Stimulated activated CD4-positive, alpha-beta T cell treated with anti-CD3 and anti-CD28 coated beads, Interleukin-12 subunit alpha, Interleukin-12 subunit beta, amount 100 ng/mL, for 4 hours (primary cell): ENCODE data around the gene TNIK.

Source experiments
- DNase-seq: peaks from one replicate; pipeline ENCODE4 v3.0.0-alpha.2; 2020

TNIK gene

DNA sequence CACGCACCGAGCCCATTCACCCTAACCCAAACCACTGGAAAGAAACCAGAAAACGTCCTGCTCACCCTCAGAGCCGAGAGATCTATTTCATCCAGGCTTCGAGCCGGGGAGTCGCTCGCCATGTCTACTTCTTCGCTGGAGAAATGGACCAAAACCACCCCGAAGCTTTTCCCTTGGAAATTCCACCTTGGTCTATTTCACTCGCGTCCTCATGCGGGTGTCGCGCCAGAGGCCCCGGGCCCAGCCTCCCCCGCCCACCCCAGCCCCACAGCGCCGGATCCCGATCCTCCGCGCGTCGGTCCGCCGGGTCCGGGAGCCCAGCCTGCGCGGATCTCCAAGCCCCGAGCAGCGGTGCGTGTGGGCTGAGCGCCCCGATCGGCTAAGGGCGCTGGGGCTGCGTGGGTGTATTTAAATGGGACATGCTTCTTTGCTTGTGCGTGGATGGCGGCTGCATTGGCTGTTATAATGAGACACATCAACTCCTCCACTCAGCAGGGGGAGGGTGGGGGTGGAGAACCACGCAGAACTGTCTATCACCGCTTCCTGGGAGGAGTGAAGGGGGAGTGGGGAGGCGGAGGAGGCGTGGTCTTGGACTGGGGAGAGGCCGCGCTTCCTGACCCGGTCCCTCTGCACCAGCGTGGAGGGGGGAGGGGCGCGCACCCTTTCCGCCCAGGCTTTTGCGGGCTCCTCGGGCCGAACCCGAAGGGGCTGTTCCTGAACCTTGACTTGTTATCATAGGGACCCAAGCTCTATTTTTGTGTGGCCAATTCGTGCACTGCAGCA lies at the start of gene TNIK:
TSS of gene TNIK (minus strand) at position 464 of the 783 bp plus-strand sequence. CDS start at position 122, 342 bp downstream.
- DNase-seq: peak; percentile 87

DNA sequence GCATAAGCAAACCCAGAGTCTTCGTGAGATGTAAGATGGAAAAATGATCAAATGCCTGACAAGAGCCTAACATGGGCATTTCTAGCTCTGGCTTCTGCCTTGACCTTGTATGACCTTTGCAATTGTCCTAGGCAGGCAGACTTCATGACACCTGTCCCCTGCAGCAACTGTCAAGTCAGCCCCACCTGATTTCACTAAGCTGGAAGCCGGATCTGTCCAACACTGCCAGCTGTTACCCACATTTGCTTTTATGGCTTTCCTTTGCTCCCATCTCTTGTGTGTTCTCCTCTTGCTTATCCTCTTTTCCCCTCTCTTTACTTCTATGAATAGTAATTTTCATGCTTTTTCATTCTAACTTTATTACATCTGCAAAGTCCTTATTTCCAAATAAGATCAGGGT lies 48.5 kb upstream of the TNIK start:
- no peak for DNase-seq

DNA sequence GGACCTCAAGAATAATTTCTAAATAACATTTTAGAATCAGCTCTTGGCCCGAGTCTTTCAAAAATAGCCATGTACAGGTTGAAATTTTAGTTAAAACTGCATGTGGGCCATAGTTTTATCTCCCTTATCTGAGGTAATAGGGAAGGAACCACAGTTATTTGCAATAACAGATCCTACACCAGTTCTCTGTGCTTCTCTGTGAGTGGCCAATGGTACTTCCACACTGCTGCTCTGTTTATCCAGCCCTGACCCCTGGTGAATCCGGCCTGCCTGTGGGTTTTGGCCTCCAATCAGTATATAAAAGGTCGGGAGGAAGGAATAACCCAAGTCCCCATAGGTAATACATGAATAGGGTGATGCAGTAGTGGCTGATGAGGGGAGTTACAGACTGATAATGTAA lies 48.0 kb upstream of the TNIK start:
- DNase-seq: no peak

DNA sequence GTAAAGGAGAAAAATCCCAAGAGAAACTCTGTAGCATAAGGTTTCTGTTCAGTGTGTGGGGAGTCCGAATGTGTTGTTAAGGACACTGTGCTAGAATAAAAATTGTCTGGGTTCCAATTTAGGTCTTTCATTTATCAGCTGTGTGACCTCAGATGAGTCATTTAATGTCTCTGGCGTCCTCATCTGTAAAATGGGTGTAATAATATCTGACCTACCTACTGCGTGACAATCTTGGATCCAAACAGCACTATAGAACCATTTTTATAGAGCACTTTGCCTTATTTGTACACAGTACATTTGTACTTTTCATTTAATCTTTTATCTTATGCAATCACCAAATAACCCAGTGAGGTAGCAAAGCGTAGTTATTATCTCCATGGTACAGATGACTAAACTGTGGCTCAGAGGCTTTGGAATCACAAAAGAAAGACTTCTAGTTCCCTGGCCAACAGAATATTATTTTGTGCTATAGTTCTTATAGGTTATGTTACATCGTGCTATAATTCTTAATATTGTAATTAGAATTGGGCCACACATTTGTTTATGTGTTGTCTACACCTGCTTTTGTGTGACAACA lies 46.6 kb upstream of the TNIK start:
- DNase-seq: no peak

DNA sequence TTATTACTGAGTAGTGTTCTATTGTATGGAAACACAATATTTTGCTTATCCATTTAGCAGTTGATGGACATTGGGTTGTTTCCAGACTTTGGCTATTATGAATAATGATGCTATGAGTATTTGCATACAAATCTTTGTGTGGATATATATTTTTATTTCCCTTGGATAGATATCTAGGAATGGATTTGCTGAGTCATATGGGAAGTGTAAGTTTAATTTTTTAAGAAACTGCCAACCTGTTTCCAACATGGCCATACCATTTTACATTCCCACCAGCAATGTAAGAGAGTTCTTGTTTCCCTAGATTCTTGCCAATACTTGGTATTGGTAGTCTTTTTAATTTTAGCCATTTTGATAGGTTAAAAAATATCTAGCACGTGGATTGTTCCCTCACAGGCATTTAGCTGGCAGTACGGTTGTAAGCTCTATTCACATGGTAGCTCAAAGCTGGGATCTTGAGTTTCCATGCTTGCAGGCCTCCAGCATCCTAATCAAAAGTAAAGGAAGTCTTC lies 45.7 kb upstream of the TNIK start:
- no peak for DNase-seq

DNA sequence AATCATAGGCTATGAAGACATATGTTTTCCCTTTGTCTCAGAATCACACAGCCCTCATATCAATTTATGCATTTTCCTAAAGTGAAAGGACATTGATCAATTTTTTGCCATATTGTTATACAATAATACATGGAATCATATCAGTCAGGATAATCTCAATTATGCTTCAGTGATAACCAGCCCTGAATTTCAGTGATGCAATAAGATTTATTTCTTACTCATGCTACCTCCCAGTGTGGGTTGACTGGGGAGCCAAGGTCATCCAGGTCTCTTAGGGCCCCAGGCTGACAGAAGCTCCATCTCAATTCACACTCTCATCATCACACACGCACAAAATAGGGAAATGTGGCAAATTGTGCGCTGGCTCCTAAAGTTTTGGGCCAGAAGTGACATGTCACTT lies 44.2 kb upstream of the TNIK start:
- no peak for DNase-seq

DNA sequence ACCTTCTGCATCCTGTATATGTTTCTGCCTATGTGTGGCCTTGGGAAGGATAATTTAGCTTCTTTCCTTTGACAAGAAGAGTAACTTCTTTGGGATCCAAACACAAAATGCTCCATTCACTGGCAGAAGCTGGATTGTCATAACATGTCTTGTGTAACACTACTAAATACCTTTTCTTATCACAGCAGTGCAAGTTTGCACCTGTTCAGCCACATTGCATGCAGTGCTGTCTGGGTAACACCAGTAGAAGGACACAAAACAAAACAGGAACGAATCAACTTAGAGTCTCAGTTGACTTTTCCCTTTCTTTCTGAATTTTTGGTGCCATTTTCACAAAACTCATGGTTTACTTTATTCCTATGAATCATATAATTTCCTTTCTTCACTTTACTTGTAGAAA lies 43.6 kb upstream of the TNIK start:
- no peak for DNase-seq

DNA sequence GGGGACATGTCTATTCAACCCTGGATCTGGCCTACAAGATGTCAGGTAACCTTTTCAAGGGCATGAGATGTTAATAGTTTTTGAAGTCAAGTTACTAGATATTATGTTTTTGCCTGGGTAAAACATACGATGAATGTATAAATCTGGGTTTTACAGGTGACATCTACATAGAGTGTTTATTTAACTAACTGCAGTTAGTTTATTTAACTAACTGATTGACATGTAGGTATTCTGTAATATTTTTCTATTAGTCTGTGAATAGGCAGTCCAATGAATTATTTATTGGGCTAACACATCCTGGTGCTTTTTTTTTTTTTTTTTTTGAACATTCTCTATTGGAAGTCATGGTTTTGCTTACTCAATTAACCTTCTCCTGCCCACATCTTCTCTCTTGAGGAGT lies 38.7 kb upstream of the TNIK start:
- no peak for DNase-seq

DNA sequence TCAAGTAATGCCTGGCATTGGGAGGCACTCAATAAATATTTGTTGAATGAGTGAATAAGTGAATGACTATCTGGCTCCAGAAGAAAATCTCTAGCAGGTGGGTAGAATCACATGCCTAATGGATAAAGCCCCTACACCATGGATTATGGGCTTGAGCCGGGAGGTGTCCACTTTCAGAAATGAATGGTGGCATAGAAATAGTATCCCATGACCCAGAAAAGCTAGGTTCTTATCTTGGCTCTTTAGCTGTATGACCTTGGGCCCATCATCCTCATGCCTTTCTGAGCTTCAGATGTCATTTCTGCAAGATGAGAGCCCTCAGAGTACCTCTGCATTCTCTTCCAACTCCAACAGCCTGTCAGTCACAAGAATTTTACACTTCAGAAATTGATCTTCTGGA lies 37.3 kb upstream of the TNIK start:
- no peak for DNase-seq

DNA sequence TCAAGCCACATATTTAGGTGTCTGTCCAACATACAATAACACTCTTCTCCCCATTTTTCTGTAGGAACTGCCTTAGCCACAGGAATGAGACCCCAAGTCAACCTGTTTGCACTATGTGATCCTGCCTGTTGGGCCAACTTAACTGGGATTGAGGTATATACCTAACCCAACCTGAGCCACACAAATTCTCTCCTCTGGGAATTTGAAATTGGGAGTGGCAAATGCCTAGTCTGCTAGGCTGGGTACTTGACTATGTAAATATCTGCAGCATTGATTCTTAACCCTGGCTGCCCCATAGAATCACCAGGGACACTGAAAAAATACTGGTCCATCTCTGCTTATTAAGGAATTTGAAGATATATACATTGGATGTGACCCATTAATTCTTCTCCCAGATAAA lies 35.2 kb upstream of the TNIK start:
- DNase-seq: no peak

DNA sequence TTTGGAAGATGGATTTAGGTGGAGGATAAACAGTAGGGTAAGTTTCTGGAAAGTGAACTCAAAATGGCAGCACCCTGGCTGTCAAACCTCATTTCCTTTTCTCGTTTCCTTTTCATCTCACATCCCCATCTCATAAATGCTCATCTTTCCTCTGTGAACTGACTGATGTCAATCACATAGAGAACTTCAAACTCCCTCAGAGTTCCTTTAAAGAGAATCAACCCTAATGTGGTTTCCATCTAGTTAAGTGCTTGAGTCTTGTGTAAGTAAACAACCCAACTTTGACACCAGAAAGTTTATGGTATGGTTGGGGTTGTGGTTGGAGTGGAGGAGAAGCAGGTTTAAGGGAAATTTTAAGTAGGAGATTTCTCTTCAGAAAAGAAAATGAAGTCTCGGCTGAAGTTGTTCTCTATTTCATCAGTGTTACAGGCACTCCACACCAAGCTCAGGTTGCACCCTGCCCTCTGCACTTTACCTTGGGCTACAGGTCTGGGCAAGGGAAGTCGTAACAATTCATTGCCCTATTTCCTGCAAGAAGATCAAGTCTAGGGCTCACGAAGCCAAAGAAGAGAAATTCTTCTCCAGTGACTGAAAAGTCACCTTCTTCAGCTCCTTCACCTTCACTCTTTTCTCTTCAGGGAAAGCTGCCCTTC lies 34.4 kb upstream of the TNIK start:
- DNase-seq: no peak

DNA sequence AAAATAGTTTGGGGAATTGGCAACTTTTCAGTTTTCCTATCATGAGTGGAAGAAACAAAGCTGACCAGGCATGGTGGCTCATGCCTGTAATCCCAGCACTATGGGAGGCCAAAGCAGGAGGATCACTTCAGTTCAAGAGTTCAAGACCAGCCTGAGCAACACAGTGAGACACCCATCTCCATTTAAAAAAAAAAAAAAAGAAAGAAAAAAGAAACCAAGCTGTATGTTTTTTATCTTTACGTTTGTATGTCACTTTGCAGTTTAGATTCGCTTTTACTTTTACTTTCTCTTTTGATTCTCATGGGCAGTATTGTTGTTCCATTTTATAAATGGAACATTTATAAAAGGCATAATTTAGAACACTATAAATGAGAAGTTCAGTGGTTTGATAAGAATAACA lies 31.2 kb upstream of the TNIK start:
- no peak for DNase-seq

DNA sequence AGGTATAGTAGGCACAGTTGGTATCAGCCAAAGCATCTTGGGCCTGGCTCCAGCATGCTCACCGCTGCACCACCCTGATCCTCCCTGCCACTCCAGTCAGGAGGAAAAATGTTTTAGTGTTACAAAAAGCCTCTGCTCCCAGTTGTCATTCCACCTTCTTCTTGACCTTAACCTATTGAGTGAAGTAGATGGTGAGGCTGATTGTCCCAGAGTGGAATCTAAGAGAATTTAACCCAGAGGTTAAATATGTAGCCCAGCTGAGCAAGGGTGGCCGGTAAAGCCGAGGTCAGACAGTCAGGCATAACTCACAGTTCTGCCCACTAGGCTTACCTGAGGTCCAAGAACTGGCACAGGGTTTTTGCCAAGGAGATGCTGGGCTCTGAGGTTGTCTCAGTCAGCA lies 30.7 kb upstream of the TNIK start:
- no peak for DNase-seq

DNA sequence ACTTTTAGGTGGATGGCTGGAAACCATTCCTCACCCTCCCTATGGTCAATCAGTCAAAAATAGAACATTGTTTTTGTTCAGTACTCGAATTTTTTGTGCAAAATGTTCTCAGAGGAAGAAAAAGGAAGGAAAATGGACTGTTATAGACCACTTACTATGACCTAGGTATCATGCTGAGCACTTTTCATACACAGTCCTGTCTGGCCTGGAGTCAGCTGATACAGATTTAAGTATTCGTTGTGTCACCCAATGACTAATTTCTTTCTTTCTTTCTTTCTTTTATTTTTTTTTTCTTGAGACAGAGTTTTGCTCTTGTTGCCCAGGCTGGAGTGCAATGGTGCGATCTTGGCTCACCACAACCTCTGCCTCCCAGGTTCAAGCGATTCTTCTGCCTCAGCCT lies 29.1 kb upstream of the TNIK start:
- no peak for DNase-seq

DNA sequence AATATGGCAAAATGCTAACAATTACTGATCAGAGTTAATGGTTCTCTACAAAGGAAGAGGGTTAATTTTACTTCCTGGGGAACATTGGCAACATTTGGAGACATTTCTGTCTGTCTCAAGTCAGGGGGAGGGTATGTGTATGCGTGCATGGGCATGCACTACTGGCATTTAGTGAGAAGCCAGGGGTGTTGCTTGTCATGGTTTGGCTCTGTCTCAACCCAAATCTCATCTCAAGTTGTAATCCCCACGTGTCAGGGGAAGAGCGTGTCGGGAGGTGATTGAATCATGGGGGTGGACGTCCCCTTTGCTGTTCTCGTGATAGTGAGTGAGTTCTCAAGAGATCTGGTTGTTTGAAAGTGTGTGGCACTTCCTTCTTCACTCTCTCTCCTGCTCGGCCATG lies 28.3 kb upstream of the TNIK start:
- DNase-seq: no peak

DNA sequence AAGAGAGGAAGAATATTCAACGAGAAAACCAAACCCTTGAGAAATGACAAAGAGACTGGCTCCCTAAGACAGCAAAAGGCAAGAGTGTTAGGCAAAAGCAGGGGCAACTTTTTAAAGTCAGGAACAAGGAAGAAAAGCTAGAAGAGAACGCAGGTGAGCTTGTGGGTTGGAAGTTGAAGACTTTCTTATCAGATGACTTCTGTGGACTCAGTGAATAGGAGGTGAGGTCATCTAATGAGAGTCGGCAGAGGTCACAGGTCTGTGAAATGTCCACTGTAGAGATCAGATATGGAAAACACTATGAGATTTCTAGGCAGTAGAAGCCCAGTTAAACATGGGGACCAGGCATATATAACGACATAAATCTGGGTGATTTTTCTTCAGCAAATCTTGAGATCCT lies 27.2 kb upstream of the TNIK start:
- no peak for DNase-seq

DNA sequence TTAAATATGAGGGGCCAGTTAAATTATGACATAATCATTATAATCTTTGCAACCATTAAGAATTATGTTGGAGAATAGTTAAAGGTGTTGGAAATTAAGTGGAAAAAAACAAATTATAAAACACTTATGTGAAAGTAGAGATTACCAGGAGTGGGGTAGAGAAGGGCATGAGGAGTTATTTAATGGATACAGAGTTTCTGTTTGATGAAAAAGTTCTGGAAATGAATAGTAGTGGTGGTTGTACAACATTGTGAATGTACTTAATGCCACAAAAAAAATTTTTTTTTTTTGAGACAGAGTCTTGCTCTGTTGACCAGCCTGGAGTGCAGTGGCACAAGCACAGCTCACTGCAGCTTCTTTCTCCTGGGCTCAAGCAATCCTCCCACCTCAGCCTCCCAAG lies 25.1 kb upstream of the TNIK start:
- no peak for DNase-seq

DNA sequence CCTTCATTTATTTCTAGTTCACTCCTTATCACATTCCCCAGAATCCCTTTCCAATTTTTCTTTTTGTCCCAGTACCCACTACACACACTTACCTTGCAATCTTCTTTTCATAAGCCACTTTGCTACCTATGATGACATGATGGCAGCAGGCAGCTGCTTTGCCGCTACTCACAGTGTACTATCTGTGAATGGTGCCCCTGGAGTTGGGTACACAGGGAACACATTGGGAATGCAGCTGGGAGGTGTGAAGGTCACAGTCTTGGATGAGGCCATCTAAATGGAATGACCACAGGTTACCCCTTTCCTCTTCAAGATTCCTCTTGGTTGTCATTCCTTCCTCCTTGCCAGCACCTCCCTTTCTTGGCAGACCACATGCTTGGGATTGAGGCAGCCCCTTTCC lies 20.8 kb upstream of the TNIK start:
- DNase-seq: no peak

DNA sequence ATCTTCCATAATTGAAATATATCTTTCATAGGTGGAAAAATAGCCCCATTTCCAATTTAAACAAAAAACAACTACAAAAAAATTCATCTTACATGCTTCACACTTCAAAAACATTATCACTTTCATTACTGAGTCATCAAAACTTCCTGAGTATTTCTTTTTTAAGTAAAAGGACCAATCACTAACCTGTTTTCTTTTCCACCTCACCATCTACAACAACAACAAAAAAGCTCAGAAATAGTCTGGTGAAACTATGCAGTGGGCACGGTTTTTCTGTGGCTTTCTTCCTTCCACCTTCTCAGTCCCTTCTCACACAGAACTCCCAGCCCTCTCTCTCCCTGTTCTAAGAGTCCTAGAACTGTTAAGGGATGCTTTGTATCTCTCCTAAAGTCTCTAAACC lies 20.3 kb upstream of the TNIK start:
- DNase-seq: no peak

DNA sequence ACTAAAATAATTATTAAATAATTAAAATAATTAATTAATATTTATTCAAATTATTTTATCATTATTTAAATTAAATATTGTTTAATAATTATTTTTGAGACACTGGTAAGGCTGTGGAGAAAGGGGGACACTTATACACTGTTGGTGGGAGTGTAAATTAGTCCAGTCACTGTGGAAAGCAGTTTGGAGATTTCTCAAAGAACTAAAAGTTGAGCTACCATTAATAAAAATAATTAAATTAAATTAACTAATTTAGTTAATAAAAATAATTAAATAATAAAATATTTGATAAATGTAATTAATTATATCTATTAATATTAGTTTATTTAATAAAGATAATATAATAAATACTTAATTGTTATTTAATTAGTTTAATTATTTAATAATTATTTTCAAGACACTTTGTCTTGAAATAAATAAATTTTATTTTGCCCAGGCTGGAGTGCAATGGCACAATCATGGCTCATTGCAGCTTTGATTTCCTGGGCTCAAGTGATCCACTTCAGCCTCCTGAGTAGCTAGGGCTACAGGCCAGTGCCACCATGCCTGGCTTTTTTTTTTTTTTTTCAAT lies 16.4 kb upstream of the TNIK start:
- DNase-seq: no peak

DNA sequence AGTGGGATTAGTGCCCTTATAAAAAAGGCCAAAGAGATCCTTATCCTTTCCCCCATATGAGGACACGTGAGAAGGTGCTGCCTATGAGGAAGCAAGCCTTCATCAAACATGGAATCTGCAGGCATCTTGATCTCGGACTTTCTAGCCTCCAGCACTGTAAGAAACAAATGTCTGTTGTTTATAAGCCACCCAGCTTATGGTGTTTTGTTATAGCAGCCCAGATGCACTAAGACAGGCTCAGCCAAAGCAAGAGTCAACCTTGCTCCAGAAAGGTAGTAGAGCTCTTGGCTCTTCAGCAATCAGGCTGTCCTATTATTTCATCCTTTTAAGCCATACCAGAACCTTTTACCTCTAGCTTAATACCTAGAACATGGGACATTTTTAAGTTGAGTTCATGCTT lies 12.3 kb upstream of the TNIK start:
- no peak for DNase-seq

DNA sequence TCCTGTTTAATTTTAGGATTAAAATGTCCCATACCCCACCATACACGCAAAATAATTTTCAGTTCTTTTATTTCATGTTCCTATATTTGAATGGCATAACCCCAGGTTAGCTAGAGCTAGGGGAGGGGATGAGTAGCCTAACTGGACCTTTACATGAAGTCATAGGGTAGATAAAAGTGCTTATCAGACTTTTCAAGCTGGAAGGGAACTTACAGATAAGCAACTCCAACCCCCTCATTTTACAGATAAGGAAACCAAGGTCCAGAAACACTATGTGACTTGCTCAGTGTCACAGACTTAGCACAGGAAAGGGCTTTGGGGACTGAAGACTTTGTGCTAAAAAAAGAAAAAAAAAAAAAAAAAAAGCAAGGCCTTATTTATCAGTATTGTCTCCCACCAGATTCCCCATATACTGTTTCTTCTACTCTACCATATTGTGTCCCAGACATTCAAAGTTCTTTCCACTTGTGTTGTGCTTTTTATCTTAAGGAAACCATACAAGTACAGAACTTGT lies 10.6 kb upstream of the TNIK start:
- DNase-seq: no peak

DNA sequence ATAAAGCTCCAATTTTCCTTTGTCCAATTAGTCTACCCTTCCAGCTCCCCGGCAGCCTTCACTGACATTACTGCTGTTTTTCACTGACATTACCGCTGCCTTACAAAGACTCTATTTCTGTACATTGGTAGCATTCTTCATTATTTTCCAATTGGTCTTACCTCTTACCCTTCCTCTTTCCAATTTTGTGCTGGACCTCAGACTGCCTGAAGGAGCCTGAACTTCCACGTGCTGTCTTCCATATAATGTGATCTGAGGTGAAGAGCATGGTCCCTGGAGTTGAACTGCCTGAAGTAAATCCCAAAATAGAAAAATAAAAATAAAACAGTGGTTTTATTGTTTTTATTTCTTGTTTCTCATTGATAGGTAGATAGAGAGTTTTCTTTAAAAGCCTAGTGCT lies 9.2 kb upstream of the TNIK start:
- no peak for DNase-seq
